Stomach (tissue), 4 donors: ENCODE measurements around the gene TSSK2.
"Not testable (repeated sequence)": the region's sequence is repeated elsewhere in the genome, so short reads cannot be mapped to it uniquely, and the experiment has no call there.

Experiments used
- EP300 ChIP-seq: sonication (generic); formaldehyde crosslinking; IDR thresholded peaks from one replicate; pipeline ENCODE4 v1.6.1; 2017; ENCODE audit warnings: antibody characterized with exemption
- POLR2A ChIP-seq, 4 donors: fragments of 450-650 bp; IDR thresholded peaks; one replicate each; pipeline ENCODE4 v1.6.1; 2016; ENCODE audit warnings: antibody characterized with exemption in 4 of 4, control low read depth in 2 of 4, mild to moderate bottlenecking in 1 of 4, moderate library complexity in 1 of 4
- POLR2AphosphoS5 ChIP-seq, 3 donors: sonication (generic); formaldehyde crosslinking; IDR thresholded peaks; one replicate each; pipeline ENCODE4 v1.6.1; 2016; ENCODE audit warnings: antibody characterized with exemption in 3 of 3
- TF ChIP-seq, protein P1 (sequence below), 7 experiments: fragments of 450-650 bp in 4 of 7; fragments of 200-600 bp in 3 of 7; sonication (generic) in 3 of 7; IDR thresholded peaks; one replicate each; pipeline ENCODE4 v1.5.1; 2016 to 2019; ENCODE audit warnings: antibody characterized with exemption in 7 of 7, control low read depth in 2 of 7, mild to moderate bottlenecking in 1 of 7

DNA sequence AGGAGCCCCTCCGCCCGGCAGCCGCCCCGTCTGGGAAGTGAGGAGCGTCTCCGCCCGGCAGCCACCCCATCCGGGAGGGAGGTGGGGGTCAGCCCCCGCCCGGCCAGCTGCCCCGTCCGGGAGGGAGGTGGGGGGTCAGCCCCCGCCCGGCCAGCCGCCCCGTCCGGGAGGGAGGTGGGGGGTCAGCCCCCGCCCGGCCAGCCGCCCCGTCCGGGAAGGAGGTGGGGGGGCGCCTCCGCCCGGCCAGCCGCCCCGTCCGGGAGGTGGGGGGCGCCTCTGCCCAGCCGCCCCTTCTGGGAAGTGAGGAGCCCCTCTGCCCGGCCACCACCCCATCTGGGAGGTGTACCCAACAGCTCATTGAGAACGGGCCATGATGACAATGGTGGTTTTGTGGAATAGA is 46.5 kb upstream of the TSSK2 start:
- TF ChIP-seq, protein P1, sequence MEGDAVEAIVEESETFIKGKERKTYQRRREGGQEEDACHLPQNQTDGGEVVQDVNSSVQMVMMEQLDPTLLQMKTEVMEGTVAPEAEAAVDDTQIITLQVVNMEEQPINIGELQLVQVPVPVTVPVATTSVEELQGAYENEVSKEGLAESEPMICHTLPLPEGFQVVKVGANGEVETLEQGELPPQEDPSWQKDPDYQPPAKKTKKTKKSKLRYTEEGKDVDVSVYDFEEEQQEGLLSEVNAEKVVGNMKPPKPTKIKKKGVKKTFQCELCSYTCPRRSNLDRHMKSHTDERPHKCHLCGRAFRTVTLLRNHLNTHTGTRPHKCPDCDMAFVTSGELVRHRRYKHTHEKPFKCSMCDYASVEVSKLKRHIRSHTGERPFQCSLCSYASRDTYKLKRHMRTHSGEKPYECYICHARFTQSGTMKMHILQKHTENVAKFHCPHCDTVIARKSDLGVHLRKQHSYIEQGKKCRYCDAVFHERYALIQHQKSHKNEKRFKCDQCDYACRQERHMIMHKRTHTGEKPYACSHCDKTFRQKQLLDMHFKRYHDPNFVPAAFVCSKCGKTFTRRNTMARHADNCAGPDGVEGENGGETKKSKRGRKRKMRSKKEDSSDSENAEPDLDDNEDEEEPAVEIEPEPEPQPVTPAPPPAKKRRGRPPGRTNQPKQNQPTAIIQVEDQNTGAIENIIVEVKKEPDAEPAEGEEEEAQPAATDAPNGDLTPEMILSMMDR (IDR thresholded peaks at IDR 0.05) = not testable (repeated sequence)
- TF ChIP-seq POLR2A (IDR thresholded peaks at IDR 0.05); POLR2AphosphoS5 (IDR thresholded peaks at IDR 0.05); EP300: not testable (repeated sequence)
